ENCODE measurements around the gene NUDCD3. TPM values are rescaled to one million over a fixed set of nuclear protein-coding genes. Genes with fewer than 3 reads are reported as not detected.

NUDCD3 gene
- total RNA-seq, 1 experiment from 2014 or later: 71.9 TPM

DNA sequence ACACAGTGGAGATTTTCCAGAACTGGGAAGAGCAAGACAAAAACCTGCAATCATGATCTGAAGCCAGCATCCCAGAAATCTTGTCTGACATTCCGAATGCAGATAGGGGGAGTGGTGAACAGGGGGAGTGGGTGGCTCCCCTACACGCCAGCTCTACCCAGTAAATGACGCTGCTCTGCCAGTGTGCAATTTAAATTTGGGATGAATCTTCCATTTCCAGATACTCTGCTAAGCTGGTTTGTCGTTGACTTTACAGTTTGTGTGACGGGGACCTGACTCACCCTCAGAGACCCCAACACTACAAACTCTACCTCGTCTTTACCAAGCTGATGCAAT is 96.4 kb downstream of the NUDCD3 start:
- Histone ChIP-seq H3K4me2 (ENCODE audit: insufficient read depth, insufficient read length, low read length) (no peak overlapping the region), H2BK15ac (ENCODE audit: low read depth, low read length) (no peak overlapping the region), H4K5ac (ENCODE audit: insufficient read length, low read depth, low read length) (no peak overlapping the region)

More for the DNA sequence above, 96.4 kb downstream of the NUDCD3 start:
- peaks cover 6 to 21% (median 10%) of the 10 kb centered on the region in 3 experiments; a peak in 6 of 7 replicates for H3K36me3 Mint-ChIP-seq (ENCODE audit: insufficient read depth in 1 of 3, low read depth in 3 of 3)
- Histone ChIP-seq H3K14ac (ENCODE audit: insufficient read depth, low read length) (no peak overlapping the region), H3K23me2 (ENCODE audit: insufficient read length, low read depth, low read length, poor library complexity, severe bottlenecking) (no peaks in the 10 kb centered on the region), H3K9me3 (ENCODE audit: control insufficient read depth, low read depth, low read length) (no peaks in the 10 kb centered on the region), H3K27ac (ENCODE audit: insufficient read length, low read depth, low read length) (no peak overlapping the region), H2BK5ac (ENCODE audit: insufficient read length, low read length) (no peak overlapping the region), H2BK120ac (ENCODE audit: low read depth, low read length, poor library complexity, severe bottlenecking) (no peak overlapping the region), H2AK5ac (ENCODE audit: insufficient read length, low read length) (no peak overlapping the region), H3K23ac (ENCODE audit: insufficient read length, low read depth, low read length) (no peak overlapping the region), H4K20me1 (ENCODE audit: control insufficient read depth, insufficient read depth, insufficient read length) (no peaks in the 10 kb centered on the region), H3K56ac (ENCODE audit: insufficient read length, low read depth, low read length) (no peak overlapping the region), H3K4ac (ENCODE audit: low read depth, low read length) (no peak overlapping the region), H3K18ac (ENCODE audit: insufficient read length, low read depth, low read length) (no peak overlapping the region), H3K79me2 (ENCODE audit: insufficient read depth, low read length) (no peaks in the 10 kb centered on the region), H3K4me1 (ENCODE audit: insufficient read depth, low read length) (no peaks in the 10 kb centered on the region), H2AFZ (ENCODE audit: low read length) (no peak overlapping the region), H2BK20ac (ENCODE audit: low read depth, low read length, poor library complexity, severe bottlenecking) (no peak overlapping the region), H3T11ph (ENCODE audit: low read length) (no peak overlapping the region), H3K79me1 (ENCODE audit: insufficient read depth, low read depth, low read length, poor library complexity, severe bottlenecking) (no peaks in the 10 kb centered on the region), H2BK12ac (ENCODE audit: insufficient read length, low read depth, low read length) (no peak overlapping the region), H4K8ac (replicated peaks; ENCODE audit: insufficient read length, low read depth, low read length) (no peak overlapping the region), H4K91ac (ENCODE audit: insufficient read length, low read depth, low read length) (no peak overlapping the region), H3K27me3 (ENCODE audit: insufficient read depth, low read length) (no peaks in the 10 kb centered on the region), H3K9ac (ENCODE audit: extremely low read depth, insufficient read length, low read length) (no peak overlapping the region)
- TF ChIP-seq, protein P1, sequence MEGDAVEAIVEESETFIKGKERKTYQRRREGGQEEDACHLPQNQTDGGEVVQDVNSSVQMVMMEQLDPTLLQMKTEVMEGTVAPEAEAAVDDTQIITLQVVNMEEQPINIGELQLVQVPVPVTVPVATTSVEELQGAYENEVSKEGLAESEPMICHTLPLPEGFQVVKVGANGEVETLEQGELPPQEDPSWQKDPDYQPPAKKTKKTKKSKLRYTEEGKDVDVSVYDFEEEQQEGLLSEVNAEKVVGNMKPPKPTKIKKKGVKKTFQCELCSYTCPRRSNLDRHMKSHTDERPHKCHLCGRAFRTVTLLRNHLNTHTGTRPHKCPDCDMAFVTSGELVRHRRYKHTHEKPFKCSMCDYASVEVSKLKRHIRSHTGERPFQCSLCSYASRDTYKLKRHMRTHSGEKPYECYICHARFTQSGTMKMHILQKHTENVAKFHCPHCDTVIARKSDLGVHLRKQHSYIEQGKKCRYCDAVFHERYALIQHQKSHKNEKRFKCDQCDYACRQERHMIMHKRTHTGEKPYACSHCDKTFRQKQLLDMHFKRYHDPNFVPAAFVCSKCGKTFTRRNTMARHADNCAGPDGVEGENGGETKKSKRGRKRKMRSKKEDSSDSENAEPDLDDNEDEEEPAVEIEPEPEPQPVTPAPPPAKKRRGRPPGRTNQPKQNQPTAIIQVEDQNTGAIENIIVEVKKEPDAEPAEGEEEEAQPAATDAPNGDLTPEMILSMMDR (conservative IDR thresholded peaks at IDR 0.05): no peak
- DNase-seq: peak; percentile 1
- WGBS (ENCODE audit: extremely low coverage, insufficient read length, low lambda C conversion rate): no CpG with 5 or more reads among the region's 6 CpGs
- no peak overlapping the region; a peak in 2 of 7 replicates for H3K27ac Mint-ChIP-seq
- no peak overlapping the region for H3K4me3 Mint-ChIP-seq
- H3K27me3 Mint-ChIP-seq (ENCODE audit: low read depth): peaks cover 1% of the 10 kb centered on the region; the same call in 1 of the 2 replicates
- no peaks in the 10 kb centered on the region for H3K4me1 Mint-ChIP-seq
- H3K9me3 Mint-ChIP-seq: no peaks in the 10 kb centered on the region

Data from H9 (cell line).